ENCODE data around the gene NEUROD4.

NEUROD4 gene

DNA sequence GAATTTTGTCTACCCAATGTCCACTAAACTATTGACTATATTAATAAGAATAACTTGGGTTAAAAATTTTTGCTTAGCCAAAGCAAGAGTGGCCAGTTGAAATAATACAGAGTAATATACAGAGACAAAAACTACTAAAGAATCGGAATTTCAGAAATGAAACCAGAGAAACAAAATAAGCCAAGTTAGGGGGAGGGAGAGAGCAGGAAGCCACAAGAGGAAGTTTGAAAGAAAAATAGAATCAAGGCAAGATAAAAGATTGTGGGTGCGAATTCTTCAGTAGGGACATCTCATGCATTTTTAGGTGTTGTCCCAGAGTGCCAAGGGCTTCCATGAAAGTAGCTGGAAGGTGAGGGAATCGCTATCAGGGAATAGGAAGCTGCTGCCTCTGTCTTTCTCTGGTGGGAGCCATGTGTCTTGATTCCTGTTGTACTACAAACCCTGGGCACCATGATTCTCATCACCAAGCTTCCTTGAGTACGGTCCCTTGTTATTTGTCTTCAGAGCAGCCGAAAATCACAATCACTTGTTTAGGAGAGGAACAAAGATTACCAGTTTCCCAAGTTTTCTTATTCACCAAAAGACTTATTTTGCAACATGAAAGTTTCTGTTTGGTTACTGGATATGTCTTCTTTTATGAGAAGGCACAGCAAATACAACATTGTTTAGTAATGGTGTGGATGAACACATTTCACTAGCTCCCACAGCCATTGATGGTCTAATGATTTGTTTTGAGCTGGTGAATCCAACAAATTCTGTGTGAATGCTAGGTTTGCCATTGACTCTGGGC, 16.7 kb downstream of the NEUROD4 start:
- peaks cover 31% of the 10 kb centered on the region for H3K4me1 Mint-ChIP-seq (ENCODE audit: low read depth)
- peak overlapping the region; percentile 11 for H3K4me3 Mint-ChIP-seq
- H3K27me3 Mint-ChIP-seq = no peaks in the 10 kb centered on the region
- no peaks in the 10 kb centered on the region for H3K9me3 Mint-ChIP-seq
- no peaks in the 10 kb centered on the region for H3K36me3 Mint-ChIP-seq (ENCODE audit: low read depth)
- H3K27ac Mint-ChIP-seq = peak overlapping the region; percentile 47

DNA sequence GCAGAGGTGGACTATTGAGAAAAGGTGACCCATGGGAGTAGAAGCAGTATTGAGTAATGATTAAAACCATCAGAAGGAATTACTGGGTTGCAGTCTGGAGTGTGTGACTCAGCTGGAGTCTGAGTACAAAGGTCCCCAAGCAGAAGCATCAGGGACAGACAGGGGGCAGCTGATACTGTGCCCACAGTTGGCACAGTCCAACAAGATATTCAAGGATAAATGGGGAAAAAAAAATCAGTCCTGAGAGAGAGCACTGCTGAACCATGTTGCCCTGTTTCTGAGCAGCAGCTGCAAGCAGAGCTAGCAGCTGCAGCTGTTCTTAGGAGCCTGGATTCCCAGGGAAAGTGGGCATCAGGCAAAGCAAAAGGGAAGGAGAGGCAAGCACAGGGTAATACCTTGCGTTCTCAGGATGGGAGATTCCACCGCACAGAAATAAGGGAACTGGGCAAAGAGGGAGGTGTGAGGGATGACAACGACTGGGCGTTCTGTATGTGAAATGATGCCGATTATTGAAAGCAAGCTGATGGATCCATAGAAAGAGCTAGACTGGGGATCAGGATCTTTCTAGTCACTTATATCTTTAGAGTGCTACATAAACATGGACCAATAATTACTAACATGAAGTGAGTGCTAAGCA, 17.7 kb downstream of the NEUROD4 start:
- H3K27ac Mint-ChIP-seq = no peak overlapping the region

DNA sequence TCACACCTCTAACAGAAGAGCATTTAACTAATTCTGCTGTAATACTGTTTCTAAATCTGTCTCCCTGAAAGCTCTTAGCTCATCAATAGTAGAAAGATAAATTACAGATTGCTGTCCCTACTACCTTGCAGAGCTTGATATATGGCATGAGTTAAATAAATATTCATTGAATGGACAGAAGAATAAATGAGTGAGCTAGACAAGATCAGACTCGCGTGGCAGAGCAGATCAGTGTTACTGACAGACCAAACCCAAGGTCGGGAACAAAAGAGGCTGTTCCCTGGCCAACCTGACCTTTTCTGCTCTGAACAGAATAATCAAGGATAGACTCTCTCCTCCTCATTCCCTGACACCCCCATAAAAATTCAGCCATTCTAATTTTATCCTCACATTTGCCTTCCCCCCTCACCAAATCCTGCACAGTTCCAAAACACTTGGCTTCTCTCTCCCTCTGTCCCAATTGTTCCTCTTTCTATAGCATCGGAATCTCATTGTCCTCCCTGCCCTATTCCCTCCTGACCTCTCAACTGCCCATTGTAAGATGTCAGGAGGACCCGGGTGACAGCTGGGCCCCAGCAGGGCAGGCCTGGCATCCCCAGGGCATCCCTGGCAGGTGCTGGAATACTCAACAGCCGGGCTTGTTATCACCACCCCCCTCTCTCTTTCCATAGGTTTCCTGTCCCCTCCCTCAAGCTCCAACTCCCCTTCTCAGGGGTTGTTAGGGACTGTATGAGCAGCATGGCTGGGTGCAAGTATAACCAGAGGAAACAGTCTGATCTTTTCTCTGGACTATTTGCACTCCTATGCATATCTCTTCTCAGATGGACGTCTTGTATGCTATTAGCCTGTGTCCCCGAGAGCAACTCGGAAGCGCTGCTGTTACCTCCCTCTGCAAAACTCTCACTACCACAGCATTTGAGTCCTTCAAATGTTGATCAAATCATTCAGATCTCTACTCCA, 19.9 kb downstream of the NEUROD4 start:
- H3K27ac Mint-ChIP-seq = no peak overlapping the region
- peaks cover 31% of the 10 kb centered on the region for H3K4me1 Mint-ChIP-seq (ENCODE audit: low read depth)
- no peaks in the 10 kb centered on the region for H3K9me3 Mint-ChIP-seq
- H3K36me3 Mint-ChIP-seq (ENCODE audit: low read depth) = no peaks in the 10 kb centered on the region
- H3K27me3 Mint-ChIP-seq = no peaks in the 10 kb centered on the region
- no peak overlapping the region for H3K4me3 Mint-ChIP-seq

More for the DNA sequence above, 17.7 kb downstream of the NEUROD4 start:
- Mint-ChIP-seq H3K9me3 (no peaks in the 10 kb centered on the region), H3K4me1 (ENCODE audit: low read depth) (peaks cover 31% of the 10 kb centered on the region), H3K27me3 (no peaks in the 10 kb centered on the region), H3K4me3 (no peak overlapping the region), H3K36me3 (ENCODE audit: low read depth) (no peaks in the 10 kb centered on the region)

DNA sequence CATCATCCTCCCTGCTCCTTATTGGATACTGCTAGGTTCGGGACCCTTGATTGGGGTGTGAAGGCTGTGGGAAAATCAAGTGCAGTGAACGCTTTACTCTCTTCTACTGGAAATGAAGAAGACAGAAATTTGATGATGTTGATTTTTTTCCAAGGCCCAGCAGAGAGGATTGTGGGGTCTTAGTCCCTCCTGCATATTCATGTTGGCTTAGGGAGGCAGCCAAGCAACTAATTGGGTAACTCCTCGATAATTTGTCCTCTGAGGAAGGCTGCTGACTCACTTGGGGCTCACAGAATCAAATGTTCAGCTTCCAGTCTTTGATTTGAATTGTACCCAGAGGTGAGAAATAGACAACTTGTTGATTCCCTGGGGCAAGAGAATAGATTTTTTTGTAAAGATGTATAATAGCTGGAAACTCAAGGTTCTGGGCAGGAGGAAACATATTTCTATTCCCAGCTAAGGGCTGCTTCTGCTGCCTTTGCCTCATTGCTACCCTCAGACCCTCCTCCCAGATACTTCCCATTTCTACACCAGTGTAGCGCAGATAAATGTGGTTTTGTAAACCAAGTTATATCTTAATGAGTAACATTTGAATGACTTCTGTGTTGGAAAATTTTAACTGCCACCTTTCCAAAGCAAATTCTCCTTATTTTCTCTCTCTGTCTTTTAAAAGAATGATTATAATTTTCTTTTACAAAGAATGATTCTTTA, 21.7 kb downstream of the NEUROD4 start:
- Mint-ChIP-seq H3K27ac (no peak overlapping the region), H3K36me3 (ENCODE audit: low read depth) (no peaks in the 10 kb centered on the region), H3K4me1 (ENCODE audit: low read depth) (peaks cover 16% of the 10 kb centered on the region), H3K9me3 (no peaks in the 10 kb centered on the region), H3K27me3 (no peaks in the 10 kb centered on the region), H3K4me3 (no peak overlapping the region)

DNA sequence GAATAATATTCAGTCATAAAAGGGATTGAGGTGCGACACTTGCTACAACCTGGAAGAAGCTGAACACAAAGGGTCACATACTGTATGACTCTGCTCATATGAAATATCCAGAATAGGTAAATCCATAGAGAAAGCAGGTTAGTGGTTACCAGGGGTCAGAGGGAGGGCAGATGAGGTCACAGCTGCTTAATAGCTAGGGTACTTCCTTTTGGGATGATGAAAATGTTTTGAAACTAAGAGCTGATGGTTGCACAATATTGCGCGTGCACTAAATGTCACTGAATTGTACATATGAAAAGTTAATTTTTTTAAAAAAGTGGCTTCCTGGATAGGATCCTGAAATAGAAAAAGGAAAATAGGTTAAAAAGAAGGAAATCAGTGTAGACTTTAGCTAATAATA, 23.8 kb downstream of the NEUROD4 start:
- no peaks in the 10 kb centered on the region for H3K27me3 Mint-ChIP-seq
- H3K36me3 Mint-ChIP-seq (ENCODE audit: low read depth) = no peaks in the 10 kb centered on the region
- no peak overlapping the region for H3K4me3 Mint-ChIP-seq
- H3K4me1 Mint-ChIP-seq (ENCODE audit: low read depth) = no peaks in the 10 kb centered on the region
- no peak overlapping the region for H3K27ac Mint-ChIP-seq
- H3K9me3 Mint-ChIP-seq = no peaks in the 10 kb centered on the region

DNA sequence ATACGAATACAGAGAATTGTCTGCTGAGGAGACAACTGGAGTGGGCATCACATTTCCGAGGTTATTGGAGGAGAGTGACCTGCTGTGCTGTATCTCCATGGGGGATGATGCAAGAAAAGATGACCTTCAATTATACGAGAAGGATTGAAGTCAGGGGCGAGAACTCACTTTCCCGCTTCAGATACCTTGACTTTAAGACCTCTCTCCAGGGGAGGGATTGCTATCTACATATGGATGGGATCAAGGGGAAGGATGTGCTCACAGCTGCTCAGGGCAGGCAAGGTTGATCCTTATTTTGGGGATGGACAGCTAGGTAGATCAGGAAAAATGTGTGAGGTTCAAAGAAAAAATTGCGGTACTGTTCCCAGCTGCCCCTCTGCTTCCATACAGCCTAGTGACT, 24.4 kb downstream of the NEUROD4 start:
- H3K36me3 Mint-ChIP-seq (ENCODE audit: low read depth) = no peaks in the 10 kb centered on the region
- no peak overlapping the region for H3K4me3 Mint-ChIP-seq
- no peak overlapping the region for H3K27ac Mint-ChIP-seq
- no peaks in the 10 kb centered on the region for H3K27me3 Mint-ChIP-seq
- H3K4me1 Mint-ChIP-seq (ENCODE audit: low read depth) = no peaks in the 10 kb centered on the region
- H3K9me3 Mint-ChIP-seq = no peaks in the 10 kb centered on the region

DNA sequence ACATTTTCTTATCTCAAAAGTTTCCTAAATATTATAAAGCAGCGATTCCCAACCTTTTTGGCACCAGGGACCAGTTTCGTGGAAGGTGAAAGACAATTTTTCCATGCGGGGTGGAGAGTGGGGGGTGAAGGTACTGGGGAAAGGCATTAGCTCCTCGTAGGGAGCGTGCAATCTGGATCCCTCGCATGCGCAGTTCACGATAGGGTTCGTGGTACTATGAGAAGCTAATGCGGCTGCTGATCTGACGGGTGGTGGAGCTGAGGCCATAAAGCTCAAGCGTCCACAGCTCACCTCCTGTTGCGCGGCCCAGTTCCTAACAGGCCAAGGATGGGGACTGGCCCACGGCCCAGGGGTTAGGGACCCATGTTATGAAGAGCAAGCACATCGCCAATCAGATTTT, 29.9 kb downstream of the NEUROD4 start:
- H3K27me3 Mint-ChIP-seq = no peaks in the 10 kb centered on the region
- H3K36me3 Mint-ChIP-seq (ENCODE audit: low read depth) = no peaks in the 10 kb centered on the region
- H3K4me1 Mint-ChIP-seq (ENCODE audit: low read depth) = no peaks in the 10 kb centered on the region
- no peak overlapping the region for H3K4me3 Mint-ChIP-seq
- no peak overlapping the region for H3K27ac Mint-ChIP-seq
- no peaks in the 10 kb centered on the region for H3K9me3 Mint-ChIP-seq

DNA sequence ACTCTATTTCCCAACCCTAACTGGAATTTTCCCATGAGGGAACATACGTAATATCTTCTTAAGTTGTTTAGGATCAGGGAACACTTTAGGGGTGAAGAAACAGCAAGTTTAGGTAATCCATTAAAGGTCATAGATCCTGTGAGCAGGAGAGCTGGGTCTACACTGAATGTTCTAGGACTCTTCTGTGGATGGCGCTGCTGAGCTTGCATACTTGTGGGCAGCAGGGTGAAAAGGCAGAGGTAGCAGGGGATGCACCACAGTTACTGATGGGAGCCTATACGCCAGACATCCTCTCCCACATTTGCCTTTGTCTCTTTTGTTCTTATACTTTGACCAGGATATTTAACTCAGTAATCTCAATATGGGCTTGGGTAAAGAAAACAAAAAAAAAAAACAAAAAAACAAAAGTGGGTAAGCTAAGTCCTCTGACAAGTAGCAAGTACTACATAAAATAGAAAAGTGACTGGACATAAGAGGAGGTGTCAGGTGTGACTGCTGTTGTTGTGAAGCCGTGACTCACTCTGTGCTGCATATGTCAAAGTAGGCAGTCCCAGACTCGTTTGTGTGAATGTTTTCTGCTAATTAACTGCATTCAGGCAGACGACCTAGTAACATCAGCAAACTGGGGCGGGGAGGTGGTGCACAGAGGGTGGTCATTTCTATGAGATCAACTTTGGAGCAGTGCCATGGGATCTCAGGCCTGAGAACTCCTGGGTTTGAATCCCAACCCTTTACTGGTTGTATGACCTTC, 31.6 kb downstream of the NEUROD4 start:
- H3K36me3 Mint-ChIP-seq (ENCODE audit: low read depth) = no peaks in the 10 kb centered on the region
- no peak overlapping the region for H3K4me3 Mint-ChIP-seq
- H3K27ac Mint-ChIP-seq = no peak overlapping the region
- peaks cover 3% of the 10 kb centered on the region for H3K27me3 Mint-ChIP-seq
- no peaks in the 10 kb centered on the region for H3K4me1 Mint-ChIP-seq (ENCODE audit: low read depth)
- H3K9me3 Mint-ChIP-seq = peaks cover 3% of the 10 kb centered on the region

DNA sequence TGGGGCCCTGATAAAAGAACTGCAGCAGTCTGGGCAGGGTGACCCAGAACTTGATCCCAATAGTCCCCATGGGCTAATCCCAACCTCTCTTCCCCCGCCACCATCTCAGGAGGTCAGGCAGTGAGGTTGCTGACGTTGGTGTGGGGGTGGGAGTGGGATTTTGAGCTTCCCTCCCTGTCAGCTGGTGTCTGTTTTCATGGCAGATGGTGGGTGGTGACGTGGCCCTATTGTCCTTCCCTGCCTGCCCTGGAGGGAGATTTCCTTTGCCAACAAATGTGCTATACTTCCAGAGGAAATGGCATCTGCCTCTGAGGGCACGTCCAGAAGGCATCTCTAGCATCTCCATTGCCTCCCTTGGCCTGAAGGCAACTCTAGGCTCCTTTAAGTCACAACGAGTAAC, 37.7 kb downstream of the NEUROD4 start:
- peaks cover 11% of the 10 kb centered on the region for H3K4me1 Mint-ChIP-seq (ENCODE audit: low read depth)
- H3K4me3 Mint-ChIP-seq = no peak overlapping the region
- no peak overlapping the region for H3K27ac Mint-ChIP-seq
- no peaks in the 10 kb centered on the region for H3K36me3 Mint-ChIP-seq (ENCODE audit: low read depth)
- H3K27me3 Mint-ChIP-seq = peaks cover 6% of the 10 kb centered on the region
- peaks cover 3% of the 10 kb centered on the region for H3K9me3 Mint-ChIP-seq

DNA sequence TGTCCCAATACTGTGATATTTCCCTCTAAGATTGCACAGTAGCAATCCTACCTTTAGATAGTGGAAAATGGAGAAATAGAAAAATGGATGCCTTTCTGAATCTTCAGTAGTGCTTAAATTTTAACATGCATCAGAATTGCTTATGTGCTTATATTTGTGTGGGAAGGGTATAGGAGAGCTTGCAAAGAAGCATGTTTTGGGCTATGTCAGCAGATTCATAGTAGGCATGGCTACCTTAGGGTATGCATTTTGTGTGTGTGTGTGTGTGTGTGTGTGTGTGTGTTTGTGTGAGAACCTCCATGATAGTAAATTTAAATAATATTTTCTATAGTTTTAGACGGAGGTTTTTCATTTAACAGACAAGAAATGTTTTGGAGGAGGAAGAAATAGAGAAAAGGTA, 38.3 kb downstream of the NEUROD4 start:
- H3K4me3 Mint-ChIP-seq = no peak overlapping the region
- peaks cover 11% of the 10 kb centered on the region for H3K4me1 Mint-ChIP-seq (ENCODE audit: low read depth)
- H3K36me3 Mint-ChIP-seq (ENCODE audit: low read depth) = no peaks in the 10 kb centered on the region
- peaks cover 6% of the 10 kb centered on the region for H3K27me3 Mint-ChIP-seq
- no peak overlapping the region for H3K27ac Mint-ChIP-seq
- peaks cover 3% of the 10 kb centered on the region for H3K9me3 Mint-ChIP-seq

DNA sequence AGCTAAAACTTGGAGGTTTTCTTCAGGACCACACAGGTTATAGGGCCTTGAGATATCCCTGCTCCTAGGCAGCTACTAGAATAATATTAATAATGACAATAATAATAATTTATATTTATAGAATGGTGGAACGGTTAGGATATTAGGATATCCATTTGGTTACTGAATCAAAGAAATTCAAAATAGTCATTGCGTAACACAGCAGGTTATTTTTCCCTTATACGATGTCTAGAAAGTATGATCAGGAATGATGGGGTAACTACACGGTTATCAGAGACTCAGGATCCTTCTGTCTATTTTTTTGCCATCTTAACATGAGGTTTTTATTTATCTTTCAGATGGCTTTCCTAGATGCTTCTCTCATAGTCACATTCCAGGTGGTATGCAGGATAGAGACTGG, 39.0 kb downstream of the NEUROD4 start:
- no peak overlapping the region for H3K4me3 Mint-ChIP-seq
- no peak overlapping the region for H3K27ac Mint-ChIP-seq
- peaks cover 11% of the 10 kb centered on the region for H3K4me1 Mint-ChIP-seq (ENCODE audit: low read depth)
- no peaks in the 10 kb centered on the region for H3K36me3 Mint-ChIP-seq (ENCODE audit: low read depth)
- H3K9me3 Mint-ChIP-seq = peaks cover 3% of the 10 kb centered on the region
- H3K27me3 Mint-ChIP-seq = peaks cover 6% of the 10 kb centered on the region

DNA sequence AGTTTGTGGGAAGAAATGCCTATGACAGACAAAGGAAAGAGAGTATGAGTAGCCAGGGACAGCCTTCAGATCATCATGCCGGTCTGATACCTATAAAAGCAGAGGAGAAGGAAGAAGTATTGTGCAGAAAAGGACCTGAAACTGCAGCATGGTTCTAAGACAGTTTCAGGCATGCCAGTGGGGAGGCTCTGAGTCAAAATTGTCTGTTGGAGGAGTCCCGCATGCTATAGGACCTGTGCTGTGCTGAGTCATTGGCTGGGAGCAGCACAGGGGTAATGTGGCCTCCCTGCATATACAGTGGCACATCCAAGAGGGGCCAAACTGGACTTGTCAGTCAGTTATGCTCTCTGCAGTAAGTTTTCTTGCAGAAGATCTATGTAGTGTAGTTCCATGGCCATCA, 40.7 kb downstream of the NEUROD4 start:
- H3K4me1 Mint-ChIP-seq (ENCODE audit: low read depth) = peaks cover 11% of the 10 kb centered on the region
- no peak overlapping the region for H3K4me3 Mint-ChIP-seq

DNA sequence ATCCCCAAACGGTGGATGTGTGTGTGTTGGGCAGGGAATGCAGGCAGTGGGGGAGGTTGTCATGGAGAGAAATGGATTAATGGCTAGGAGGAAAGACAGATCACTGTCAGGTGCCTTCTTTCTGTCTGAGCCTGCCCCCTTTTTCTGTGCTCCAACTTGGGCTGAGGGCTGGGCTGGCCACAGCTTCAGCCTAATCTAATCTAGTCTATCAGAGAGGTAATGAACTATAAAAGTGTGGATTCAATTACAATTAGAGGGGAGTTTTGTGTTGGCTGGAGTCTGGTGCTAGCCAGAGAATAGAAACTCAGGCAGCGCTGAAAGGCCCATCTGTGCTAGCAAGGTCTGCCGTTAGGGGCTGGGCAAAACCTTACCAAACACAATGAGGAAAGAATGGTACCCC, 41.2 kb downstream of the NEUROD4 start:
- Mint-ChIP-seq H3K4me1 (ENCODE audit: low read depth) (peaks cover 11% of the 10 kb centered on the region), H3K27me3 (peaks cover 5% of the 10 kb centered on the region), H3K36me3 (ENCODE audit: low read depth) (no peaks in the 10 kb centered on the region), H3K4me3 (no peak overlapping the region), H3K9me3 (peaks cover 2% of the 10 kb centered on the region), H3K27ac (no peak overlapping the region)

More for the DNA sequence above, 40.7 kb downstream of the NEUROD4 start:
- Mint-ChIP-seq H3K36me3 (ENCODE audit: low read depth) (no peaks in the 10 kb centered on the region), H3K27me3 (peaks cover 6% of the 10 kb centered on the region), H3K9me3 (peaks cover 3% of the 10 kb centered on the region), H3K27ac (no peak overlapping the region)

DNA sequence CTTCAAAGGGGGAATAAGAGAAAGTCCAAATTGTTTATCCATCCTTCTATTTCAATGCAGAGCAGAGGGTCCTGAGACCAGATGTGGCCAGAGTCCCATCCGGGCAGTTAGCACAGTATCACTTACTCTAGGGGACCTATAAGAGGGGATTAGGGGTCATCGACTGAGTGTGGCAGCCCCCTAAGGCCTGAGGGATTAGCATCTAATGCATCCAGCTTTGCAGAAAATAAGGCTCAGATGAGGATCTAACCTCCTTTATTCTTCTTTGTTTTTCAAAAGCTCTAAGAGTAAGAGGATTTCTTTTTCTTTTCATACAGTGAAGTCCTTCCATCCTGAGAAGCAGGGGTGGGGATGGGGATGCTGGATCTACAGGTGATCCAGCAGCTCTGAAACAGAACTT, 43.5 kb downstream of the NEUROD4 start:
- H3K4me3 Mint-ChIP-seq = no peak overlapping the region
- no peaks in the 10 kb centered on the region for H3K36me3 Mint-ChIP-seq (ENCODE audit: low read depth)
- no peaks in the 10 kb centered on the region for H3K9me3 Mint-ChIP-seq
- H3K27me3 Mint-ChIP-seq = peaks cover 3% of the 10 kb centered on the region
- no peak overlapping the region for H3K27ac Mint-ChIP-seq
- H3K4me1 Mint-ChIP-seq (ENCODE audit: low read depth) = peaks cover 11% of the 10 kb centered on the region
